SK-N-SH treated with all-trans-retinoic acid at 6 μM for 48 hours (cell line): ENCODE measurements around the gene FEV.

Source experiments
- ATAC-seq: fragments of 200-7000 bp; cut with Tn5 transposase; 3 replicates; pipeline ENCODE4 v1.9.1; 2020; ENCODE audit warnings: mild to moderate bottlenecking, moderate library complexity
- ARNTL ChIP-seq: fragments of 450-650 bp; formaldehyde crosslinking; IDR thresholded peaks from 2 replicates; pipeline ENCODE4 v1.5.0; 2020; ENCODE audit warnings: low read depth, mild to moderate bottlenecking, moderate library complexity, borderline replicate concordance
- BACH2 ChIP-seq: fragments of 250-450 bp; sonication (Bioruptor Pico); IDR thresholded peaks from 2 replicates; pipeline ENCODE4 v1.9.0; 2021; ENCODE audit warnings: mild to moderate bottlenecking, borderline replicate concordance
- CSDC2 ChIP-seq: fragments of 250-450 bp; sonication (Bioruptor Pico); IDR thresholded peaks from 2 replicates; pipeline ENCODE4 v1.5.0; 2020; ENCODE audit warnings: mild to moderate bottlenecking, moderate library complexity
- ISL1 ChIP-seq: fragments of 250-450 bp; sonication (Bioruptor Pico); IDR thresholded peaks from 2 replicates; pipeline ENCODE4 v2.1.2; 2022; ENCODE audit warnings: mild to moderate bottlenecking, moderate library complexity
- OSR1 ChIP-seq: fragments of 250-450 bp; sonication (Bioruptor Pico); IDR thresholded peaks from 2 replicates; pipeline ENCODE4 v1.8.0; 2022; ENCODE audit warnings: moderate library complexity, mild to moderate bottlenecking, inconsistent platforms
- PPARA ChIP-seq: fragments of 250-450 bp; sonication (Bioruptor Pico); IDR thresholded peaks from 2 replicates; pipeline ENCODE4 v1.5.0; 2020; ENCODE audit warnings: mild to moderate bottlenecking, borderline replicate concordance
- RARB ChIP-seq: fragments of 250-450 bp; sonication (Bioruptor Pico); IDR thresholded peaks from 2 replicates; pipeline ENCODE4 v1.8.0; 2021; ENCODE audit warnings: mild to moderate bottlenecking, moderate library complexity
- SNAI2 ChIP-seq: fragments of 250-450 bp; sonication (Bioruptor Pico); IDR thresholded peaks from 2 replicates; pipeline ENCODE4 v1.5.0; 2020; ENCODE audit warnings: mild to moderate bottlenecking, moderate library complexity
- TCF4 ChIP-seq: fragments of 250-450 bp; sonication (Bioruptor Pico); IDR thresholded peaks from 2 replicates; pipeline ENCODE4 v1.8.0; 2021; ENCODE audit warnings: mild to moderate bottlenecking, moderate library complexity, borderline replicate concordance
- TOX ChIP-seq: fragments of 250-450 bp; sonication (Bioruptor Pico); IDR thresholded peaks from 2 replicates; pipeline ENCODE4 v1.8.0; 2021; ENCODE audit warnings: mild to moderate bottlenecking, moderate library complexity, borderline replicate concordance
- ZC3H10 ChIP-seq: fragments of 250-450 bp; sonication (Bioruptor Pico); IDR thresholded peaks from 2 replicates; pipeline ENCODE4 v1.5.1; 2021; ENCODE audit warnings: mild to moderate bottlenecking, moderate library complexity
- ZFP30 ChIP-seq: fragments of 450-650 bp; formaldehyde crosslinking; IDR thresholded peaks from 2 replicates; pipeline ENCODE4 v1.5.0; 2022; ENCODE audit warnings: mild to moderate bottlenecking, moderate library complexity
- ZNF565 ChIP-seq: fragments of 450-650 bp; formaldehyde crosslinking; conservative IDR thresholded peaks from 2 replicates; pipeline ENCODE4 v1.5.0; 2020; ENCODE audit warnings: low read depth, mild to moderate bottlenecking, moderate library complexity
- ZNF70 ChIP-seq: fragments of 450-650 bp; formaldehyde crosslinking; IDR thresholded peaks from 2 replicates; pipeline ENCODE4 v1.5.0; 2020; ENCODE audit warnings: mild to moderate bottlenecking, moderate library complexity
- ZNF8 ChIP-seq: fragments of 450-650 bp; formaldehyde crosslinking; IDR thresholded peaks from 2 replicates; pipeline ENCODE4 v1.5.0; 2020; ENCODE audit warnings: mild to moderate bottlenecking, moderate library complexity
- TF ChIP-seq, protein P1 (sequence below): fragments of 250-450 bp; sonication (Bioruptor Pico); IDR thresholded peaks from 2 replicates; pipeline ENCODE4 v1.5.0; 2020; ENCODE audit warnings: mild to moderate bottlenecking, moderate library complexity
- TF ChIP-seq, protein P2 (sequence below): fragments of 250-450 bp; sonication (Bioruptor Pico); IDR thresholded peaks from 2 replicates; pipeline ENCODE4 v1.8.0; 2020; ENCODE audit warnings: mild to moderate bottlenecking, moderate library complexity, borderline replicate concordance
- TF ChIP-seq, protein P3 (sequence below): fragments of 250-450 bp; sonication (Bioruptor Pico); IDR thresholded peaks from 2 replicates; pipeline ENCODE4 v1.5.1; 2021; ENCODE audit warnings: mild to moderate bottlenecking, moderate library complexity
- TF ChIP-seq, protein P4 (sequence below): fragments of 250-450 bp; sonication (Bioruptor Pico); IDR thresholded peaks from 2 replicates; pipeline ENCODE4 v1.5.1; 2020; ENCODE audit warnings: low read depth, mild to moderate bottlenecking, moderate library complexity

Gene FEV

DNA sequence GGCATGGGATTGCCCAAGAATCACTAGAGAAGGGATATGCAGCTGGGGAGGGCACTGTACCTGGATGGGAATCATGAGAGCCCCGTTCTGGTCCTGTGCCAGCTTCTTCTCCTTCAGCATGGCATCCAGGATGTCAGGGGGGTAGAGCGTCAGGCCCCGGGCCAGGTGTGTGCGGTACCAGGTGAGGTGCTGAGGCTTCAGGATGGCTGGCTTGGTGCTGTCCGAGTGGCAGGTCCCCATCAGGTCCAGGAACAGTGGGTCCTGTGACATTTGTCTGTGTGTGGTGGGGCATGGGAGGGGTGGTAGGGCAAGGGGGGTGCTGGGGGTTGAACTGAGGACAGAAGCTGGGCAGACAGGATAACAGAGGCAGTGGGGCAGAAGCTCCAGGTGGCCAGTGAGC, 43.2 kb upstream of the FEV start:
- ATAC-seq, result no peak
- TF ChIP-seq ZFP30 (CRISPR knock-in tag) (no peak), TOX (CRISPR knock-in tag) (no peak), ZNF565 (CRISPR knock-in tag) (no peak), ZC3H10 (CRISPR knock-in tag) (no peak), CSDC2 (CRISPR knock-in tag) (no peak), RARB (CRISPR knock-in tag) (no peak), BACH2 (CRISPR knock-in tag) (no peak), OSR1 (CRISPR knock-in tag) (no peak), ARNTL (CRISPR knock-in tag) (no peak), TCF4 (CRISPR knock-in tag) (no peak)
- TF ChIP-seq, protein P1, sequence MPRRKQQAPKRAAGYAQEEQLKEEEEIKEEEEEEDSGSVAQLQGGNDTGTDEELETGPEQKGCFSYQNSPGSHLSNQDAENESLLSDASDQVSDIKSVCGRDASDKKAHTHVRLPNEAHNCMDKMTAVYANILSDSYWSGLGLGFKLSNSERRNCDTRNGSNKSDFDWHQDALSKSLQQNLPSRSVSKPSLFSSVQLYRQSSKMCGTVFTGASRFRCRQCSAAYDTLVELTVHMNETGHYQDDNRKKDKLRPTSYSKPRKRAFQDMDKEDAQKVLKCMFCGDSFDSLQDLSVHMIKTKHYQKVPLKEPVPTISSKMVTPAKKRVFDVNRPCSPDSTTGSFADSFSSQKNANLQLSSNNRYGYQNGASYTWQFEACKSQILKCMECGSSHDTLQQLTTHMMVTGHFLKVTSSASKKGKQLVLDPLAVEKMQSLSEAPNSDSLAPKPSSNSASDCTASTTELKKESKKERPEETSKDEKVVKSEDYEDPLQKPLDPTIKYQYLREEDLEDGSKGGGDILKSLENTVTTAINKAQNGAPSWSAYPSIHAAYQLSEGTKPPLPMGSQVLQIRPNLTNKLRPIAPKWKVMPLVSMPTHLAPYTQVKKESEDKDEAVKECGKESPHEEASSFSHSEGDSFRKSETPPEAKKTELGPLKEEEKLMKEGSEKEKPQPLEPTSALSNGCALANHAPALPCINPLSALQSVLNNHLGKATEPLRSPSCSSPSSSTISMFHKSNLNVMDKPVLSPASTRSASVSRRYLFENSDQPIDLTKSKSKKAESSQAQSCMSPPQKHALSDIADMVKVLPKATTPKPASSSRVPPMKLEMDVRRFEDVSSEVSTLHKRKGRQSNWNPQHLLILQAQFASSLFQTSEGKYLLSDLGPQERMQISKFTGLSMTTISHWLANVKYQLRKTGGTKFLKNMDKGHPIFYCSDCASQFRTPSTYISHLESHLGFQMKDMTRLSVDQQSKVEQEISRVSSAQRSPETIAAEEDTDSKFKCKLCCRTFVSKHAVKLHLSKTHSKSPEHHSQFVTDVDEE, result no peak
- TF ChIP-seq, protein P2, sequence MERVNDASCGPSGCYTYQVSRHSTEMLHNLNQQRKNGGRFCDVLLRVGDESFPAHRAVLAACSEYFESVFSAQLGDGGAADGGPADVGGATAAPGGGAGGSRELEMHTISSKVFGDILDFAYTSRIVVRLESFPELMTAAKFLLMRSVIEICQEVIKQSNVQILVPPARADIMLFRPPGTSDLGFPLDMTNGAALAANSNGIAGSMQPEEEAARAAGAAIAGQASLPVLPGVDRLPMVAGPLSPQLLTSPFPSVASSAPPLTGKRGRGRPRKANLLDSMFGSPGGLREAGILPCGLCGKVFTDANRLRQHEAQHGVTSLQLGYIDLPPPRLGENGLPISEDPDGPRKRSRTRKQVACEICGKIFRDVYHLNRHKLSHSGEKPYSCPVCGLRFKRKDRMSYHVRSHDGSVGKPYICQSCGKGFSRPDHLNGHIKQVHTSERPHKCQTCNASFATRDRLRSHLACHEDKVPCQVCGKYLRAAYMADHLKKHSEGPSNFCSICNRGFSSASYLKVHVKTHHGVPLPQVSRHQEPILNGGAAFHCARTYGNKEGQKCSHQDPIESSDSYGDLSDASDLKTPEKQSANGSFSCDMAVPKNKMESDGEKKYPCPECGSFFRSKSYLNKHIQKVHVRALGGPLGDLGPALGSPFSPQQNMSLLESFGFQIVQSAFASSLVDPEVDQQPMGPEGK (CRISPR knock-in tag), result no peak

DNA sequence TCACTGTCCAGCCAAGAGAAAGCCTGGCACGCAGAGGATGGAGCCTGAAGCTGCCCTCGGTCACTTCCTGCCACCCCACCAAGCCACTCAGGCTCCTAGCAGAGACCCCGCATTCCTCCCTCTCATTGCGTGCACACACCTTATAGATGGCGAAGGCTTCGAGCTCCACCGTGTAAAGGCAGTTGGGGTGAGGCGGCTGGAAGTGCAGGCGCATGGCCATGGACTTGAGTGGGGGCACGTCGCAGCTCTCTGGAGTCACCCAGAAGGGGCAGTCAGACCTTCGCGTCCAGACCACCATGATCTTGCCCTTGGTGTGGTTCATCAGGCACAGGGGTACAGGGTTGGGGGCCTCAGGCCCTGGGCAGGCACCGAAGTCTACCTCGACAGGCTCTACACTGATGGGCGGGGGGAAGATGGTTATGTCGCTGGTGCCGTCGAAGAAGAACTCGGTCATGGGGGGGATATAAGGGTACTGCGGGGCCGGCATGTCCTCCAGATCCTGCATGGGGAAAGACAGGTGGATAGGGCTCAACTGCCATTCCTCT, 42.6 kb upstream of the FEV start:
- ATAC-seq, result no peak
- TF ChIP-seq RARB (CRISPR knock-in tag), result no peak
- TF ChIP-seq ZNF70 (CRISPR knock-in tag), result no peak
- TF ChIP-seq TCF4 (CRISPR knock-in tag), result no peak
- TF ChIP-seq CSDC2 (CRISPR knock-in tag), result no peak
- TF ChIP-seq, protein P3, sequence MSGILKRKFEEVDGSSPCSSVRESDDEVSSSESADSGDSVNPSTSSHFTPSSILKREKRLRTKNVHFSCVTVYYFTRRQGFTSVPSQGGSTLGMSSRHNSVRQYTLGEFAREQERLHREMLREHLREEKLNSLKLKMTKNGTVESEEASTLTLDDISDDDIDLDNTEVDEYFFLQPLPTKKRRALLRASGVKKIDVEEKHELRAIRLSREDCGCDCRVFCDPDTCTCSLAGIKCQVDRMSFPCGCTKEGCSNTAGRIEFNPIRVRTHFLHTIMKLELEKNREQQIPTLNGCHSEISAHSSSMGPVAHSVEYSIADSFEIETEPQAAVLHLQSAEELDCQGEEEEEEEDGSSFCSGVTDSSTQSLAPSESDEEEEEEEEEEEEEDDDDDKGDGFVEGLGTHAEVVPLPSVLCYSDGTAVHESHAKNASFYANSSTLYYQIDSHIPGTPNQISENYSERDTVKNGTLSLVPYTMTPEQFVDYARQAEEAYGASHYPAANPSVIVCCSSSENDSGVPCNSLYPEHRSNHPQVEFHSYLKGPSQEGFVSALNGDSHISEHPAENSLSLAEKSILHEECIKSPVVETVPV (CRISPR knock-in tag), result no peak
- TF ChIP-seq, protein P4, sequence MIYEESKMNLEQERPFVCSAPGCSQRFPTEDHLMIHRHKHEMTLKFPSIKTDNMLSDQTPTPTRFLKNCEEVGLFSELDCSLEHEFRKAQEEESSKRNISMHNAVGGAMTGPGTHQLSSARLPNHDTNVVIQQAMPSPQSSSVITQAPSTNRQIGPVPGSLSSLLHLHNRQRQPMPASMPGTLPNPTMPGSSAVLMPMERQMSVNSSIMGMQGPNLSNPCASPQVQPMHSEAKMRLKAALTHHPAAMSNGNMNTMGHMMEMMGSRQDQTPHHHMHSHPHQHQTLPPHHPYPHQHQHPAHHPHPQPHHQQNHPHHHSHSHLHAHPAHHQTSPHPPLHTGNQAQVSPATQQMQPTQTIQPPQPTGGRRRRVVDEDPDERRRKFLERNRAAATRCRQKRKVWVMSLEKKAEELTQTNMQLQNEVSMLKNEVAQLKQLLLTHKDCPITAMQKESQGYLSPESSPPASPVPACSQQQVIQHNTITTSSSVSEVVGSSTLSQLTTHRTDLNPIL (CRISPR knock-in tag), result no peak
- TF ChIP-seq PPARA (CRISPR knock-in tag), result no peak
- no peak for TF ChIP-seq ZNF8 (CRISPR knock-in tag)
- TF ChIP-seq ZNF565 (CRISPR knock-in tag), result no peak
- no peak for TF ChIP-seq ISL1 (CRISPR knock-in tag)
- no peak for TF ChIP-seq TOX (CRISPR knock-in tag)
- no peak for TF ChIP-seq SNAI2 (CRISPR knock-in tag)
- no peak for TF ChIP-seq ARNTL (CRISPR knock-in tag)
- TF ChIP-seq, protein P1, result no peak
- TF ChIP-seq ZFP30 (CRISPR knock-in tag), result no peak

DNA sequence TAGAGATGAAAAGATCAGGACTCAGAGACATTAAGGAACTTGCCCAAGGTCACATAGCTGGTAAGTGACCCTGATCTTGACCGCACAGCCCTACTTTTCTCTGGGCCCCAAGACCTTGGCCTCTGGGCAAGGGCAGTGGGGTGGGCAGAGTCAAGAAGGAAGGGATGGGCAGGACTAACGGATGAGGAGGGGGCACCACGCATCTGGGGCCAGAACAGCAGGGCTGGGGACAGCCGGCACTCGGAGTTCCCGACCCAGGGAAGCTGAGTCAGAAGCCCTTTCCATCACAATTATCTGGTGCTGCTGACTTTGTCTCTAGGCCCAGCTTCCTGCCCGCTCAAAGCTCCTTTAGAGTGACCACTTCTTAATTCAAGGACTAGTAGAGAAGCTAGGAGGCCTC, 42.0 kb upstream of the FEV start:
- TF ChIP-seq ZFP30 (CRISPR knock-in tag), result no peak
- ATAC-seq, result no peak
